Measurements from ENCODE around the gene ARMH3.

ARMH3 gene

GRCh38 chr10:101839416-101840063 lies 216.4 kb downstream of the ARMH3 start:
- Histone ChIP-seq H3K36me3 (ENCODE audit: insufficient read depth, insufficient read length, low read length) (no peaks in the 10 kb centered on the region), H3K9me3 (ENCODE audit: insufficient read depth, low read length) (no peaks in the 10 kb centered on the region), H3K4me3 (ENCODE audit: insufficient read length, low read depth) (peak overlapping the region; percentile 46), H3K9ac (ENCODE audit: insufficient read length, low read depth) (peak overlapping the region; percentile 5), H3K4me1 (ENCODE audit: insufficient read depth, insufficient read length) (peaks cover 10% of the 10 kb centered on the region), H3K27me3 (ENCODE audit: insufficient read depth, insufficient read length) (peaks cover 22% of the 10 kb centered on the region)
- no peak for TF ChIP-seq ZNF274 (IDR thresholded peaks at IDR 0.05; ENCODE audit: low read depth, low read length)
- DNase-seq (ENCODE audit: low read depth, low spot score), result no peak

DNA sequence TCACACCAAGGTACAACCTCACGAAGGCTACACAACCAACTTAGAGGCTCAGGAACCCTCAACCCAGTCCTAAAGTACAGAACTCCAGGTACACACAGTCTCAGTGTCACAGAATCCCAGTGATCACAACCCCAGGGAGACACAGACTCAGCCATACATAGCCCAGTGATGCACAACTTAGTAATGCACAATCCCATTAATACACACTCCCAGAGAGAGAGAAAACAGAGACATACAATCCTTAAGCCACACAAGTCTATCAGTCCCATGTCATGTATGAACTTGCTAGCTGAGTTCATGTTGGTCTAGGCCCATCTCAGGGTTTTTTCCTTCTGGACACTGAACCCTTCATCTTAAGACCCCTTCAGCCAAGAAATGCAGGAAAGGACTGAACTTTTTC lies 217.0 kb downstream of the ARMH3 start:
- TF ChIP-seq ZNF274 (IDR thresholded peaks at IDR 0.05; ENCODE audit: low read depth, low read length) (no peak), YY1 (IDR thresholded peaks at IDR 0.05; ENCODE audit: insufficient read depth, insufficient read length) (no peak), SUZ12 (IDR thresholded peaks at IDR 0.05; ENCODE audit: extremely low read depth, insufficient read depth, insufficient read length) (no peak)
- no peak overlapping the region for H3K4me3 ChIP-seq (ENCODE audit: insufficient read length, low read depth)
- peaks cover 22% of the 10 kb centered on the region for H3K27me3 ChIP-seq (ENCODE audit: insufficient read depth, insufficient read length)
- H3K4me1 ChIP-seq (ENCODE audit: insufficient read depth, insufficient read length), result peaks cover 10% of the 10 kb centered on the region
- H3K9ac ChIP-seq (ENCODE audit: insufficient read length, low read depth), result no peak overlapping the region
- H3K9me3 ChIP-seq (ENCODE audit: insufficient read depth, low read length), result no peaks in the 10 kb centered on the region
- no peak for DNase-seq (ENCODE audit: low read depth, low spot score)
- H3K36me3 ChIP-seq (ENCODE audit: insufficient read depth, insufficient read length, low read length), result no peaks in the 10 kb centered on the region

- Histone ChIP-seq H3K4me3 (ENCODE audit: insufficient read length, low read depth) (no peak overlapping the region), H3K9ac (ENCODE audit: insufficient read length, low read depth) (no peak overlapping the region), H3K27me3 (ENCODE audit: insufficient read depth, insufficient read length) (peaks cover 22% of the 10 kb centered on the region), H3K4me1 (ENCODE audit: insufficient read depth, insufficient read length) (peaks cover 10% of the 10 kb centered on the region), H3K36me3 (ENCODE audit: insufficient read depth, insufficient read length, low read length) (no peaks in the 10 kb centered on the region), H3K9me3 (ENCODE audit: insufficient read depth, low read length) (no peaks in the 10 kb centered on the region)
- TF ChIP-seq ZNF274 (IDR thresholded peaks at IDR 0.05; ENCODE audit: low read depth, low read length) (no peak), YY1 (IDR thresholded peaks at IDR 0.05; ENCODE audit: insufficient read depth, insufficient read length) (no peak), SUZ12 (IDR thresholded peaks at IDR 0.05; ENCODE audit: extremely low read depth, insufficient read depth, insufficient read length) (no peak)
- DNase-seq (ENCODE audit: low read depth, low spot score), result no peak
Measured at GRCh38 chr10:101838416-101838970, 217.5 kb downstream of the ARMH3 start.

GRCh38 chr10:101837748-101838147 lies 218.2 kb downstream of the ARMH3 start:
- H3K27me3 ChIP-seq (ENCODE audit: insufficient read depth, insufficient read length), result peaks cover 16% of the 10 kb centered on the region
- H3K4me3 ChIP-seq (ENCODE audit: insufficient read length, low read depth), result no peak overlapping the region
- H3K9me3 ChIP-seq (ENCODE audit: insufficient read depth, low read length), result no peaks in the 10 kb centered on the region
- no peaks in the 10 kb centered on the region for H3K36me3 ChIP-seq (ENCODE audit: insufficient read depth, insufficient read length, low read length)
- no peak overlapping the region for H3K9ac ChIP-seq (ENCODE audit: insufficient read length, low read depth)
- no peak for DNase-seq (ENCODE audit: low read depth, low spot score)
- TF ChIP-seq SUZ12 (IDR thresholded peaks at IDR 0.05; ENCODE audit: extremely low read depth, insufficient read depth, insufficient read length), result no peak
- H3K4me1 ChIP-seq (ENCODE audit: insufficient read depth, insufficient read length), result peaks cover 7% of the 10 kb centered on the region

- no peak for DNase-seq (ENCODE audit: low read depth, low spot score)
- Histone ChIP-seq H3K4me3 (ENCODE audit: insufficient read length, low read depth) (no peak overlapping the region), H3K27me3 (ENCODE audit: insufficient read depth, insufficient read length) (no peaks in the 10 kb centered on the region), H3K9me3 (ENCODE audit: insufficient read depth, low read length) (no peaks in the 10 kb centered on the region), H3K36me3 (ENCODE audit: insufficient read depth, insufficient read length, low read length) (no peaks in the 10 kb centered on the region), H3K4me1 (ENCODE audit: insufficient read depth, insufficient read length) (peaks cover 4% of the 10 kb centered on the region), H3K9ac (ENCODE audit: insufficient read length, low read depth) (no peak overlapping the region)
- no peak for TF ChIP-seq YY1 (IDR thresholded peaks at IDR 0.05; ENCODE audit: insufficient read depth, insufficient read length)
Measured at GRCh38 chr10:101835362-101835761, 220.6 kb downstream of the ARMH3 start.

DNA sequence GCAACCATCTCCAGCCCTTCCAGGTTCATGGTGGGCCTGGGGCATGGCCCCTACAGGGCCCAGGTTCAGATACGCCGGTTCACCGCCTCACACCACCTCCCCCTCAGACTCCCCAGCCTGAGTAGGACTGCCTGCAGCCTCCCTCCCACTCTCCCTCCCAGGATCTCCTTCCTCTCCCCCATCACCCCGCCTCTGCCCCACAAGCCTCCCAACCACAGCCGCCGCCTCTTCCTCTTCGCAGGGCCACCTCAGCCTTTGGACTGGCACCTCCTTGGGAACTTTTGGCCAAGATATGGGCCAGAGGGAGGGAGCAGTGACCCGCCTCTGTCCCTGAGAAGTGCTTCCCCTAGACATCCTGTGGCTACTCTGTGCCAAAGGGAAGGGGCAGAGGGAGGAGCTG lies 221.6 kb downstream of the ARMH3 start:
- DNase-seq (ENCODE audit: low read depth, low spot score), result no peak
- Histone ChIP-seq H3K9me3 (ENCODE audit: insufficient read depth, low read length) (no peaks in the 10 kb centered on the region), H3K36me3 (ENCODE audit: insufficient read depth, insufficient read length, low read length) (no peaks in the 10 kb centered on the region), H3K4me3 (ENCODE audit: insufficient read length, low read depth) (no peak overlapping the region), H3K4me1 (ENCODE audit: insufficient read depth, insufficient read length) (peaks cover 5% of the 10 kb centered on the region), H3K9ac (ENCODE audit: insufficient read length, low read depth) (no peak overlapping the region), H3K27me3 (ENCODE audit: insufficient read depth, insufficient read length) (no peaks in the 10 kb centered on the region)
- no peak for TF ChIP-seq SUZ12 (IDR thresholded peaks at IDR 0.05; ENCODE audit: extremely low read depth, insufficient read depth, insufficient read length)
- no peak for TF ChIP-seq ZNF274 (IDR thresholded peaks at IDR 0.05; ENCODE audit: low read depth, low read length)
- no peak for TF ChIP-seq YY1 (IDR thresholded peaks at IDR 0.05; ENCODE audit: insufficient read depth, insufficient read length)

GRCh38 chr10:101833466-101833865 lies 222.5 kb downstream of the ARMH3 start:
- H3K9me3 ChIP-seq (ENCODE audit: insufficient read depth, low read length), result no peaks in the 10 kb centered on the region
- TF ChIP-seq SUZ12 (IDR thresholded peaks at IDR 0.05; ENCODE audit: extremely low read depth, insufficient read depth, insufficient read length) (no peak), ZNF274 (IDR thresholded peaks at IDR 0.05; ENCODE audit: low read depth, low read length) (no peak), YY1 (IDR thresholded peaks at IDR 0.05; ENCODE audit: insufficient read depth, insufficient read length) (no peak)
- peaks cover 5% of the 10 kb centered on the region for H3K4me1 ChIP-seq (ENCODE audit: insufficient read depth, insufficient read length)
- no peak for DNase-seq (ENCODE audit: low read depth, low spot score)
- no peak overlapping the region for H3K9ac ChIP-seq (ENCODE audit: insufficient read length, low read depth)
- H3K4me3 ChIP-seq (ENCODE audit: insufficient read length, low read depth), result no peak overlapping the region
- H3K27me3 ChIP-seq (ENCODE audit: insufficient read depth, insufficient read length), result no peaks in the 10 kb centered on the region
- no peaks in the 10 kb centered on the region for H3K36me3 ChIP-seq (ENCODE audit: insufficient read depth, insufficient read length, low read length)
